Peyer's patch (tissue), 4 donors: ENCODE results near the gene FBXL19.

Experiments
- CTCF ChIP-seq, 6 experiments: fragments of 450-650 bp in 4 of 6; fragments of 200-600 bp in 2 of 6; sonication (generic) in 1 of 6; IDR thresholded peaks; one replicate each; pipeline ENCODE4 v1.5.1; 2017 to 2019; ENCODE audit warnings: antibody characterized with exemption in 6 of 6, mild to moderate bottlenecking in 3 of 6, moderate library complexity in 1 of 6
- POLR2A ChIP-seq, 2 donors: fragments of 450-650 bp; IDR thresholded peaks; one replicate each; pipeline ENCODE4 v1.5.1; 2017; ENCODE audit warnings: antibody characterized with exemption in 2 of 2, mild to moderate bottlenecking in 2 of 2, moderate library complexity in 2 of 2

- TF ChIP-seq CTCF (IDR thresholded peaks at IDR 0.05) (no peak), POLR2A (IDR thresholded peaks at IDR 0.05) (no peak)
These were observed 16.3 kb upstream of the FBXL19 start for GRCh38 chr16:30907064-30907463.
